HG02678 (cell line): ENCODE measurements around the gene PBX4.

Source experiments
- ATAC-seq: cut with Tn5 transposase; IDR thresholded peaks from one replicate; pipeline ENCODE4 v1.9.1; 2021; ENCODE audit warnings: mild to moderate bottlenecking, moderate library complexity; ENCODE audit not compliant: unreplicated experiment

The PBX4 gene

DNA sequence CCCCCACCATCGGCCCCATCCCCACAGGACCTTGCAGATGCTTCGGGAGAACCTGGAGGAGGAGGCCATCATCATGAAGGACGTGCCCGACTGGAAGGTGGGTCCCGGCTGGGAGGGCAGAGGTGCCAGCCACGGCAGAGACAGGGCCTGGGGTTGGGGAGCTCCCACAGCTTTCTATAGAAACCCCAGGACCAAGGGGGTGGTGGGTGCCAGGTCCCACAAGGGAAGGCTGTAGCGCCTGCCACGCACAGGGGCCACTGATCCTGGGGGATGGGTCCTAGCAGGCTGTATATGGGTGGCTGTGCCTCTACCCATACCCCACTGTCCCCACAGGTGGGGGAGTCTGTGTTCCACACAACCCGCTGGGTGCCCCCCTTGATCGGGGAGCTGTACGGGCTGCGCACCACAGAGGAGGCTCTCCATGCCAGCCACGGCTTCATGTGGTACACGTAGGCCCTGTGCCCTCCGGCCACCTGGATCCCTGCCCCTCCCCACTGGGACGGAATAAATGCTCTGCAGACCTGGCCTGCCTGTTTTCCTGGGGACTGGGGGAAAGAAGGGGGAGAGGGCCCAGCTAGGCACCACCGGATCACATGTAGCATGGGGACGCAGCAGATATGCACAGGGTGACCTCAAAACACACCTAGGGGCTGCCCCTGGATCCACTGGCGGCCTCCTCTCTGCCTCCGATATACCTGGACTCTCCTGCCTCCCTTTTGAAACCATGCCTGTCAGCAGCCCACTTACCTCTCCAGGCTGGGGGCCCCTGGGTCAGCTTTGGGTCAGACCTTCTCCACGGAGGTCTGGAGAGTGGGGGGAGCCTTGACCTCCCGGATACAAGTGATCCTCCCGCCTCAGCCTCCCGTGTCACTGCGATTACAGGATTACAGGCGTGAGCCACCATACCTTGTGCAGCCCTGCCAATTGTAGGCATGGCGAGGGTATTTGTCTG, 90.5 kb downstream of the PBX4 start:
- ATAC-seq: no peak

- no peak for ATAC-seq
These were observed 91.2 kb downstream of the PBX4 start for GRCh38 chr19:19527371-19527656.

GRCh38 chr19:19526581-19527370, 91.7 kb downstream of the PBX4 start:
- no peak for ATAC-seq

DNA sequence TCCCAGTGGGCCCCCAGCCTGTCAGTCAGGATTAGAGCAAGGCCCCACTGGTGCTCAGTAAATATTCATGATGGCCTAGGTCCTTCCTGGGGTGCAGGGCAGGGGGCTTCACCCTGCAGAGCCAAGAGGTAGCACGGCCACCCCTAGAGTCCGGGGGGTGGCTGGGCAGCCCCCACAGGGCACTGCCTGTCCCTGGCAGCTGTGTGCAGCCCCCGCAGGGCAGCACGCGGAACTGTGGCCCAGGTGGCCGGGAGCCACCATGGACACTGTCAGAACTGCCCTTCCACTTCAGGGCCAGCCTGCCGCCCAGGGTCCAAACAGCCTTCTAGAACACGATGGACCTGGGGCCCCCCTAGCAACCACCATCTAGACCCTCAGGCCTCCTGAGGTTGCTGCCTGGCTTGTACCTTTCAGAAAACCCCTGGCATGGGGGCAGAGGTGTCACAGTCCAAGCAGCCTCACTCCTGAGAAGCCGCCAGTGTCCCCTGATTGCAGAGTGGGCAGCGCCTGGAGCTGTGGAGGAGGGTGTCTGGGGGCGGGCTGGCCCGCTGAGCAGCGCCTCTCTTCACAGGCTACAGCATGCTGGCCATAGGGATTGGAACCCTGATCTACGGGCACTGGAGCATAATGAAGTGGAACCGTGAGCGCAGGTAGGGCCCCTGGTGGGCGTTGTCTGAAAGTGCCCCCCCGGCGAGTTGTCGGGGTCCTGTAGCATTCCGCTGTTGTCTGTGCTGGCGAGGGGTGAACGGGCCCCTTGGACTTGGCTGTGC, 92.7 kb downstream of the PBX4 start:
- no peak for ATAC-seq

DNA sequence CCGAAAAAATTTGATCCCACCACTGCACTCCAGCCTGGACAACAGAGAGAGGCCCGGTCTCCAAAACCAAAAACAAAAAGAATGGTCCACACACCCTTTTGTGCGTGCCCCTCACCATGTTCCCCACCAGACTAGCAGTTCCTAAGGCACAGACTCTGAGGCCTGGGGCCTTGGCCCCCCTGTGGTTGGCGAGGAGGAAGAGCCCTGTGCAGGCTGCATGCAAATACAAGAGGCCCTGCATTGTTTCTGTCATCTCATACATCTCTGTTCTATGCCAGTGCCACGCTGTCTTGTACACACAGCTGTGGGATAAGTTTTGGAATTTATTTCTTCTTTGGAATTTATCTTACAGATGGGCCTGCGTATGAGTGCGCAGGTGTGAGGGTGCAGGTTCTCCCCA, 94.4 kb downstream of the PBX4 start:
- ATAC-seq: no peak

GRCh38 chr19:19523177-19523576, 95.3 kb downstream of the PBX4 start:
- ATAC-seq: no peak

- ATAC-seq: no peak
These were observed 97.5 kb downstream of the PBX4 start for GRCh38 chr19:19520989-19521388.

- ATAC-seq: no peak
These were observed 101.3 kb downstream of the PBX4 start for GRCh38 chr19:19517235-19517619.

DNA sequence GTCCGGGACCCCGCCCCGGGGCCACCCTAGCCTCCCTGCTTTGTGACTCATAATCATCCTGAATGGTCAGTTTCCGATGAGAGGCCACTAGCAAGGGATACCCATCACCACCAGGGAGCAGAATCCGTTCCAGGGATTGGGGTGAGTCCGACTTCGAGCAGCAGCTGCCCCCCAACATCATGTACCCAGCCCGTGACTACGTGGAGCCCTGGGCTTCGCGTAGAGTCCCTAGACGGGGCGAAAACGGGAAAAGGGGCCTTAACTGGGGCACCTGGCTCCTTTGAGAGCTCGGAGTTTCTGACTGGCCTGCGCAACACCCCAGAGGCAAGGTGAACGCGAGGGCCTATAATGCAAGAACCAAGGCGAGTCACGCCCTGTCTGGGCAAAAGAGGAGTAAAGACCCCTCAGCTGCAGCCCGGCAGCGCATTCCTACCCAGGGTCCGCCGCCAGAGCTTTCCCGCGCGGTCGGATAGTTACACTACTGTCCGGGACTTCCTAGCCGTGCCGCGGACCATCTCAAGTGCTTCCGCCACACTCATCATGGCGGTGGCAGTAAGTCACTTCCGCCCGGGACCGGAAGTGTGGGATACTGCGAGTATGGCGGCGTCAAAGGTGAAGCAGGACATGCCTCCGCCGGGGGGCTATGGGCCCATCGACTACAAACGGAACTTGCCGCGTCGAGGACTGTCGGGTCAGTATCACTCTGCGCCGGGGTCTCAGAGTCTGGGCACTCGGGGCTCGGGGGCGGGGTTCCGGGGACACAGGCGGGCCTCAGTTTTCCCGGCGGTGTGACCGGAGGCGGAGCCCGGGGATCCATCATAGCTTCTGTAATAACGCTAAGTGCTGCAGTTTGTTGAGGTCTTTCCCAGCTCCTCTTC, 102.6 kb downstream of the PBX4 start, which contains the start of gene NDUFA13:
Gene NDUFA13, plus strand, starts transcription at position 584 of the 878 bp plus-strand sequence. Its CDS starts 14 bp downstream, at position 598.
- peak; percentile 95 for ATAC-seq

DNA sequence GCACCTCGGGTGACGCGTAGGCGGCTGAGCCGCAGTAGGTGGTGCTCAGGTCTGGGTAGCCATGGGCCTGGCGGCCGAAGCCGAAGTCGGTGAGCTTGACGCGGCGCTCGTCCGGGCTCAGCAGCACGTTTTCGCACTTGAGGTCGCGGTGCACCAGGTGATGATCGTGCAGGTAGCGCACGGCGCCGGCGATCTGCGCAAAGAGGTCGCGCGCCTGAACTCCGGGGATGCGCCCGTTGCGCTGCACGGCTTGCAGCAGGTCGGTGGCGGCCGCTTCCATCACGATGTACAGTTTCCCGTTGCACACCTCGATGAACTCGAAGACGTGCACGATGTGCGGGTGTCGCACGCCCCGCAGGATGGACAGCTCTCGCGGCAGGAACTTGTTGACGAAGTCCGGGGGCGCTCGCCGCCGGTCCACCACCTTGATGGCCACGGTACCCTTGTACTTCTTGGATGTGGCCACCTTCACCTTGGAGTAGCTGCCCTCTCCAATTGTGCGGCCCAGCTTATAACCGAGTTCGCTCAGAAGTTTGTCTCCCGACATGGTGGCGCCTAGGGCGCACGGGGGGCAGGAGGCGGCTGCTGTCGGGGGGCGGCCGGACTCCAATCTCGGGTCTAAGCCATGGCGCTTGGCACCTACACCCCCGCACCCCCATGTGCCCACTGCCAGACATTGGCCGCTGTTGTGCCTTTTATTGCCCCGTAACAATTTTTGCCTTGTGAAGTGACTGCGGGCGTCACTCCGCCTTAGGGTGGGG, 103.4 kb downstream of the PBX4 start, which contains the start of gene TSSK6:
Gene TSSK6, minus strand, starts transcription at position 668 of the 761 bp plus-strand sequence. Its CDS starts 121 bp downstream, at position 547.
- no peak for ATAC-seq

GRCh38 chr19:19514215-19514657, 104.3 kb downstream of the PBX4 start:
- ATAC-seq: no peak

DNA sequence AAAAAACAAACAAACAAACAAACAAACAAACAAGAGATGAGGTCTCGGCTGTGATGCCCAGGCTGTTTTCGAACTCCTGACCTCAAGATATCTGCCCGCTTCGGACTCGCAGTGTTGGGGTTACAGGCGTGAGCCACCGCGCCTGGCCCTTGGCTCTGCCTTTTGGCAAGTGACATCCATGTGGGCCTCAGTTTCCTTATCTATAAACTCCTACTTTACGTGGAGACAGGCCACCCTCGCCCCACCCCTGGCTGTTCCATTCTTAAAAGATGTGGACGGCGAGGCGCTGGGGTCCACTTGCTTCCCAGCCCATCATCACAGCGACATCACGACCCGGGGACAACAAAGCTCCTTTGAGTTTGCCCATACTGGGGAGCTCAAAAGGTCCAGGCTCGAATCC, 104.8 kb downstream of the PBX4 start:
- no peak for ATAC-seq
